HG02610 (cell line): ENCODE measurements around the gene RGS11.
"Not testable (repeated sequence)": the region's sequence is repeated elsewhere in the genome, so short reads cannot be mapped to it uniquely, and the experiment has no call there.

Experiments used
- ATAC-seq: cut with Tn5 transposase; IDR thresholded peaks from one replicate; pipeline ENCODE4 v1.9.1; 2021; ENCODE audit warnings: mild to moderate bottlenecking, moderate library complexity; ENCODE audit not compliant: unreplicated experiment

Gene RGS11

GRCh38 chr16:264440-264951, 11.2 kb downstream of the RGS11 start:
- no peak for ATAC-seq

DNA sequence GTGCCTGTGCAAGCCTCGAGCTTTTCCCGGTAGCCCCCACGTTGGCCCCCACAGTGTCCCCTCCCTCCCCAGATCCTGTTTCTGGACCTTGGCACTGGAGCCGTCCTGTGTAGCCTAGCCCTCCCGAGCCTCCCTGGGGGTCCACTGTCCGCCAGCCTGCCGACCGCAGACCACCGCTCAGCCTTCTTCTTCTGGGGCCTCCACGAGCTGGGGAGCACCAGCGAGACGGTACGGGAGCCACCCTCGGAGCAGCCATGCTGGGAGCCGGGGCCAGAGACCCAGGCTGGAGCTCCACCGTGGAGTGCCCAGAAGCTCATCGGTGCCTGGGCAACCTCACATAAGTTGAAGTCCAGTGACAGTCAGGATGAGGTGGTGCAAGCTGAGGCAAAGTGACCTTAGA, 11.8 kb downstream of the RGS11 start:
- ATAC-seq: no peak

DNA sequence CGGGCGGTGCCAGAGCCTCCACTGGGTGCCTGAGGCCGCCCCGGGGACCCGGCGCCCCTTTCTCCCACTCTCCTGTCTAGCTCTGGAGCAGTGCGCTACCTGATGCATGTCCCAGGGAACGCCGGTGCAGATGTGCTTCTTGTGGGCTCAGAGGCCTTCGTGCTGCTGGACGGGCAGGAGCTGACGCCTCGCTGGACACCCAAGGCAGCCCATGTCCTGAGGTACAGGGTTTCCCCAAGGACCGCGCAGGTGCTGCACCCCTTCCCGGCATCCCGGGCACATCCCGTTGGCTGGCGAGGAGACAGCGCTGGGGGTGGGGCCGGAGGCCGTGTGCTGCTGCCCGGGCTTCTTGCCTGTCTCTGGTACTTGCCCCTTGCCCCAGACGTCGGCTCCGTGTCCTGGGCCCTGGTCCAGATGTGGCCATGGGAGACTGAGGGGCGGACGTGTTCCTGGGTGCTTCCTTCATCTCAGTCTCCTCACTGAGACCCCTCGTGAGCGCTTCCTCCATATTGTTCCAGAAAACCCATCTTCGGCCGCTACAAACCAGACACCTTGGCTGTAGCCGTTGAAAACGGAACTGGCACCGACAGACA, 12.5 kb downstream of the RGS11 start:
- ATAC-seq: no peak

GRCh38 chr16:262121-262745, 13.5 kb downstream of the RGS11 start:
- ATAC-seq: no peak

DNA sequence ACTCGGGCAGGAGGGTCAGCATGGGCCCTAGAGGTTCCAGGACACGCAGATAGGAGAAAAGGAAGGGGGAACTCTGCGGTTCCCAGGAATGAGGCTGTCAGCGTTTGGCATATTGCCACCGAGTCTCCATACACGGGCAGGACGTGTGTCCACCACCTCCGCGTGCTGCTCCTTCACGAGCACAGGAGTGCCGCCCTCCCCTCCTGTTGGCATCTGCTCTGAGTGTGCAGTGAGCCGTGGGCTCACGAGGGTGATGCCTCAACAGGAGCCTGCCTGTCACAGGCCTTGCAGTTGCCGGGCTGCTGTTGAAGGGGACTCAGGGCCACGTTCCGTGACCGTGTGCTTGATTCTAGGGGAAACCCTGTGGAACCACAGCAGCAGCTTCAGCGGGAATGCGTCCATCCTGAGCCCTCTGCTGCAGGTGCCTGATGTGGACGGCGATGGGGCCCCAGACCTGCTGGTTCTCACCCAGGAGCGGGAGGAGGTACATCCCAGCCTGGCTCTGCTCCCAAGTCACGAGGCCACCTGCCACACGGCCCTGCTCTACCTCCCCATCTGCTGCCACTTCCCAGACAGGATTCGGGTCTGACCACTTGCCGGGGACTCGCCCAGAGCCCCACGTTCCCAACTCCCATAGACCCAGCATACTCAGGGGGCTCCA, 14.6 kb downstream of the RGS11 start:
- ATAC-seq: no peak

DNA sequence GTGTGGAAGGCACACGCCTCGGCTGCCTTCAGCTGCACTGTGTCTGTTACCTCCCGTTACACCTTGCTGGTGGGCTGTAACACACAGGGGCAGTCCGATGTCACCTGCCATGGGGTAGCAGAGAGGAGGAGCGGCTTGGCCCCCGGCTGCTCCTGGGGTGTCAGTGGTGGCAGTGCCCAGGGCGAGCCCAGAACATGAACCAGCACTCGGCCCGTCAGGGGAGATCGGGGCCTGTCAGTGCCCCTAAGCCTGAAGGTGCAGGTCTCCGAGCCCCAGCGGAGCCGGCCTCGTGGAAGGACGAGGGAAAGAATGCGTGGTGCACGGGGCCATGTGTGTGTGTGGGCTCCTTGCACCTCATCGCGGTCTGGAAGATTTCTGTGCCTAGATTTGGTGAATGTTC, 15.4 kb downstream of the RGS11 start:
- ATAC-seq: no peak

DNA sequence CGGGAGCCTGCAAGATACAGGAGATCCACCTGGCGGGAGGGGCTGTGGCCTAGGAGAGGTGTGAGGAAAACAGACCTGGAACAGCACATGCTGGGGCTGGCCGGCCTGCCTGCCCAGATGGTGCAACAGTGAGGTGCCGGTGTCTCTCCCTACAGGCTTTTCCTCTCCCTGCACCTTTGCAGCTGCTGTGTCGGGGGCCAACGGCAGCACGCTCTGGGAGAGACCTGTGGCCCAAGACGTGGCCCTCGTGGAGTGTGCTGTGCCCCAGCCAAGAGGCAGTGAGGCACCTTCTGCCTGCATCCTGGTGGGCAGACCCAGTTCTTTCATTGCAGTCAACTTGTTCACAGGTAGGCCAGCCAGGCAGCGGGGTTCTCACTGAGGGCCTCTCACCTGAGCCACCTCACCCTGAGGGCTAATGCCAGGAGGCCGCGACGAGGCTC, 15.9 kb downstream of the RGS11 start:
- ATAC-seq: no peak

DNA sequence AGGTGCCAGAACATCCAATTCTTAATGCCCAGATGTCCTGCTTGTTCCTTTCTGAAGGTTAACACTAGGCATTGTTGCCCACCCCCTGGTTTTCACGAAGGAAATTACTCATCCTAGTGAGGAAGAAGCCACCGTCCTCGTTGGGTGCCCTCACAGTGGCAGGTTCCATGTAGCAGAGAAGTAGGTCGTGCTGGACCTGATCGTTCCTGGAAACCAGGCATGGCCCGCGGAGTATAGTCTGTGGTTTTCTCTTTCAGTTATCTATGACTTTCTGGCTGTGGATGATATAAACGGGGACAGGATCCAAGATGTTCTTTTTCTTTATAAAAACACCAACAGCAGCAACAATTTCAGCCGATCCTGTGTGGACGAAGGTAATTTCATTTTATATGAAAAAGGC, 16.5 kb downstream of the RGS11 start:
- no peak for ATAC-seq

DNA sequence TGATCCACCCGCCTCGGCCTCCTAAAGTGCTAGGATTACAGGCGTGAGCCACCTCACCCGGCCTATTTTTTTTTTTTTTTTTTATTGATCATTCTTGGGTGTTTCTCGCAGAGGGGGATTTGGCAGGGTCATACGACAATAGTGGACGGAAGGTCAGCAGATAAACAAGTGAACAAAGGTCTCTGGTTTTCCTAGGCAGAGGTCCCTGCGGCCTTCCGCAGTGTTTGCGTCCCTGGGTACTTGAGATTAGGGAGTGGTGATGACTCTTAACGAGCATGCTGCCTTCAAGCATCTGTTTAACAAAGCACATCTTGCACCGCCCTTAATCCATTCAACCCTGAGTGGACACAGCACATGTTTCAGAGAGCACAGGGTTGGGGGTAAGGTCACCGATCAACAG, 17.7 kb downstream of the RGS11 start:
- not testable (repeated sequence) for ATAC-seq

- no peak for ATAC-seq
These were observed 20.6 kb downstream of the RGS11 start for GRCh38 chr16:255183-255582.

DNA sequence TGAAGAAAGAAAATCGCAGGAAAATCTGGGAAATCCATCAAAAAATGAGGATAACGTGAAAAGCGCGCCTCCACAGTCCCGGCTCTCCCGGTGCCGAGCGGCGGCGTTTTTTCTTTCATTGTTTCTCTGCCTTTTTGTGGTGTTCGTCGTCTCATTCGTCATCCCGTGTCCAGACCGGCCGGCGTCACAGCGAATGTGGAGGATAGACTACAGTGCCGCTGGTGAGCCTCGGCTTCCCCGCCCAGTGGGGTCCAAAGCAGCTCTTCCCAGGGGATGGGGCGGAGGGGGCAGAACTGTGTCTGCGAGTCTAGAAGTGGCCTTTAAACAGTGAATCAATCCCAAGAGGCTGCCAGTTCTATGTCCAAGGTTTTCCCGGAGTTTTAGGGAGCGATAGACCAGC, 21.3 kb downstream of the RGS11 start:
- ATAC-seq: no peak

DNA sequence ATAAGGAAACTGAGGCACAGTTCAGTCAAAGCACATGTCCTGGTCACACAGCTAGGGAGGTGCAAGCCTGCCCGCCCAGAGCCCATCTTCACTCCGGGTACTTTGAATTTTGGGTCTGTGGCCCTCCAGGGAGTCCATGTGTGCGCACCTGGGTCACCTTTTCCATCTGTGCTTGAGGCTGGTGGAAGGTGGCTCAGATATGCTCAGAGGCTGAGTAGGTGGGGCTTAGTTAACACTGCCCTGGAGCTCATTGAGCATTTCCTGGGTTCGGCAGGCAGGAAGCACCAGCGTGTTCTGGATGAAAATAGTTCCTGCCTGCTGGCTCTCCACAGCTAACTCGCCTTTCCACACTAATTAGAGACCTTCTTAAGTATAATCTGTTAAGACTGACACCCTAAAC, 21.9 kb downstream of the RGS11 start:
- no peak for ATAC-seq

- no peak for ATAC-seq
These were observed 23.1 kb downstream of the RGS11 start for GRCh38 chr16:252366-253337.

DNA sequence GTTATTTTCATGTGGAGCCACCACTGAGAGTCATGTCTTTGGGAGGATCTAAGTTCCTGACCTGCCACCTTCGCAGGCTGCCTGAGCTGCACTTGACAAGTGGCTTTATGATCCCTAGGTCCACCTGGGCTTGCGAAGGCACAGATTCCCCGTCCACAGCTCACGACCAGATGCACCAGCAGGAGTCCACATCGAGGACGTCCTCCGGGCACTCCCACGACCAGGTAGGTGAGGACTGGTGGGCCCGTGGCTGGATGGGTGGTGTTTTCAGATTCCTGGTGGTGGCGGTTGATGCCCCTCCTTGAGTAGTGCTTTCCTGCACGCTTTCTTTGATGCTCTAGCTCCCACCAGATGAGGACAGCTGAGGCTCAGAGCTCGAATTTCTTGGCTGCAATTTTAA, 26.3 kb downstream of the RGS11 start:
- no peak for ATAC-seq

DNA sequence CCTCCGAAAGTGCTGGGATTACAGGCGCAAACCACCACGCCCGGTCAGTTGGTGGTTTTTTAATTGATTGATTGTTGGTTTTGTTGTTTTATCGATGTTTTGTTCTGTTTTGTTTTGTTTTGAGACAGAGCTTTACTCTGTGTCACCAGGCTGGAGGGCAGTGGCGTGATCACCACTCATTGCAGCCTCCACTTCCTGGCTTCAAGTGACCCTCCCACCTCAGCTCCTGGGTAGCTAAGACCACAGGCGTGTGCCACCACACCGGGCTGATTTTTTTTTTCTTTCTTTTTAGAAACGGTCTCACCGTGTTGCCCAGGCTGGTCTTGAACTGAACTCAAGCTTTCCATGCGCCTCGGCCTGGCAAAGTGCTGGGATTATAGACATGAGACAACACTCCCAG, 28.7 kb downstream of the RGS11 start:
- ATAC-seq: no peak

- no peak for ATAC-seq
These were observed 30.6 kb downstream of the RGS11 start for GRCh38 chr16:245105-245504.

DNA sequence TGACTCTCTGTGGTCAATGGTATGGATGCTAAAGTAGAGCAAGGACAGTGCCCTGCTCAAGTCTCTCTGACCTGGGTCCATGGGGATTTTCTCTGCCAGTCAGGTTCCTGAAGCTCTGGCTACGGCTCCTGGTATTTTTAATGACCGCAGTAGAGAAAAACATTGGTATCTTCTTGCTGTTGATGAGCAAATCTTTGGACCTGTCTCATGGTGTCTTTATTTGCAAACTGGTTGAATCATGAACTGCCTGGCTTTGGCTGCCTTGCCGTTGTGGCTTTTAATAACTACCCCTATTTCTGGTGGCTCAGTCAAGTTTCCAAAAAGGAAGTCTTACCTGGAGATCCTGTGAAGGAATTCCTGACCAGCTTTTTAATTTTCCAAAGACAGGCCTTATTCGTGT, 32.4 kb downstream of the RGS11 start:
- ATAC-seq: no peak

- ATAC-seq: no peak
These were observed 33.5 kb downstream of the RGS11 start for GRCh38 chr16:242281-242680.

- ATAC-seq: no peak
These were observed 35.2 kb downstream of the RGS11 start for GRCh38 chr16:240559-240958.

DNA sequence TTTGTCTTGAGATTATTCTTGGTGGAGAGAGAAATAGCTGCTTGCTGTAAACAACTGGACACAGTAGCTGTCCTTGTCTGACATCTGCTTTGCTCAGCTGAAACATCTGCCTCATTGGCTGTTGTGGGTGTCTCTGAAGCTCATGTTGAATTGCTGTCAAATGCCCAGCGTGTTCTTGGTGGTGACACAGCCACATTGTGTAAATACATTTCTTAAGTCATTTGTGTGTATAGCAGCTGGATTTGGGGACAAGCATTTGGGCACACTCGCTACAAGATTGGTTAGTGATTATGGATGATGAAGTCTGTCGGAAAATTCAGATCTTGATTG, 35.8 kb downstream of the RGS11 start:
- no peak for ATAC-seq
